ENCODE measurements around the gene PRKCH.

- TF ChIP-seq POLR2AphosphoS5 (IDR thresholded peaks at IDR 0.05; ENCODE audit: low read depth, low read length) (no peak), POU2F2 (IDR thresholded peaks at IDR 0.05; ENCODE audit: low read depth, low read length) (no peak)
Measured at GRCh38 chr14:61573748-61574513, 252.6 kb downstream of the PRKCH start.
